Calu3 (cell line): Measurements from ENCODE around the gene ZNF77. TPM values are rescaled to one million over a fixed set of nuclear protein-coding genes. Genes with fewer than 3 reads are reported as not detected.

ENCODE experiments used
- BruUV-seq: library from RNA; stranded (reverse); fragments of 400-500 nt; replicated peaks from 2 replicates; lab custom pipeline; 2021; lab: Mats Ljungman, UMichigan
- CTCF ChIA-PET: fragments of 300-600 bp; sonication (Branson Sonifier 250); formaldehyde crosslinking; loops from one replicate; lab custom pipeline; 2022; ENCODE audit warnings: antibody characterized with exemption; lab: Charles Lee
- DNase-seq: peaks from one replicate; pipeline ENCODE4 v3.0.0; 2022
- H3K27ac Mint-ChIP-seq: one replicate; pipeline ENCODE4 v1.8.0; 2022; ENCODE audit warnings: mixed read lengths; ENCODE audit not compliant: unreplicated experiment
- H3K27me3 Mint-ChIP-seq: one replicate; pipeline ENCODE4 v1.8.0; 2022; ENCODE audit warnings: mixed read lengths; ENCODE audit not compliant: unreplicated experiment
- H3K36me3 Mint-ChIP-seq: one replicate; pipeline ENCODE4 v1.8.0; 2022; ENCODE audit warnings: mild to moderate bottlenecking, moderate library complexity, mixed read lengths; ENCODE audit not compliant: insufficient read depth, unreplicated experiment
- H3K4me1 Mint-ChIP-seq: one replicate; pipeline ENCODE4 v1.8.0; 2022; ENCODE audit warnings: mild to moderate bottlenecking, low read depth, mixed read lengths; ENCODE audit not compliant: unreplicated experiment
- H3K4me3 Mint-ChIP-seq: one replicate; pipeline ENCODE4 v1.8.0; 2022; ENCODE audit warnings: mild to moderate bottlenecking, low read depth, moderate library complexity, mixed read lengths; ENCODE audit not compliant: unreplicated experiment
- H3K9me3 Mint-ChIP-seq: one replicate; pipeline ENCODE4 v1.8.0; 2022; ENCODE audit warnings: low read depth, mixed read lengths; ENCODE audit not compliant: unreplicated experiment
- CTCF ChIP-seq: fragments of 200-600 bp; IDR thresholded peaks from one replicate; pipeline ENCODE4 v1.8.0; 2022; ENCODE audit warnings: antibody characterized with exemption; ENCODE audit not compliant: unreplicated experiment
- intact Hi-C: fragments of 100-400 bp; cut with micrococcal nuclease; formaldehyde crosslinking; loops from one replicate; pipeline ENCODE4 v1.10.0; 2022; ENCODE audit not compliant: unreplicated experiment
- total RNA-seq: library from RNA; stranded (reverse); gene quantifications from 2 replicates; pipeline ENCODE4 v1.2.3, GENCODE V29; 2022

ZNF77 gene
- total RNA-seq, 1 experiment from 2014 or later: 5.0 TPM

GRCh38 chr19:2926341-2927031 is 18.3 kb downstream of the ZNF77 start:
- Mint-ChIP-seq H3K27ac (no peak overlapping the region), H3K4me3 (no peak overlapping the region), H3K9me3 (no peaks in the 10 kb centered on the region), H3K4me1 (no peaks in the 10 kb centered on the region), H3K36me3 (peaks cover 5% of the 10 kb centered on the region), H3K27me3 (no peaks in the 10 kb centered on the region)
- DNase-seq: no peak
- intact Hi-C loops: no loop called here
- TF ChIP-seq CTCF: no peak
- CTCF ChIA-PET: no interaction called here
- BruUV-seq: no TSS peak

- H3K9me3 Mint-ChIP-seq: no peaks in the 10 kb centered on the region
- CTCF ChIA-PET: no interaction called here
- H3K4me1 Mint-ChIP-seq: no peaks in the 10 kb centered on the region
- no peak overlapping the region for H3K4me3 Mint-ChIP-seq
- H3K36me3 Mint-ChIP-seq: peaks cover 4% of the 10 kb centered on the region
- no peak for DNase-seq
- H3K27ac Mint-ChIP-seq: no peak overlapping the region
- no peaks in the 10 kb centered on the region for H3K27me3 Mint-ChIP-seq
- no peak for TF ChIP-seq CTCF
- no TSS peak for BruUV-seq
- intact Hi-C loops: no loop called here
These were observed 21.3 kb downstream of the ZNF77 start for GRCh38 chr19:2923510-2923909.

- Mint-ChIP-seq H3K4me3 (no peak overlapping the region), H3K4me1 (no peaks in the 10 kb centered on the region), H3K27me3 (no peaks in the 10 kb centered on the region), H3K36me3 (peaks cover 9% of the 10 kb centered on the region), H3K27ac (no peak overlapping the region), H3K9me3 (no peaks in the 10 kb centered on the region)
- no peak for DNase-seq
- CTCF ChIA-PET: no interaction called here
- intact Hi-C loops: no loop called here
- BruUV-seq: no TSS peak
- no peak for TF ChIP-seq CTCF
These were observed 21.8 kb downstream of the ZNF77 start for GRCh38 chr19:2922987-2923386.

GRCh38 chr19:2917275-2918184 is 27.2 kb downstream of the ZNF77 start:
- Mint-ChIP-seq H3K4me1 (no peaks in the 10 kb centered on the region), H3K27me3 (no peaks in the 10 kb centered on the region), H3K36me3 (peaks cover 29% of the 10 kb centered on the region), H3K27ac (no peak overlapping the region), H3K9me3 (peaks cover 5% of the 10 kb centered on the region), H3K4me3 (no peak overlapping the region)
- DNase-seq: no peak
- CTCF ChIA-PET: no interaction called here
- no TSS peak for BruUV-seq
- intact Hi-C loops: no loop called here
- no peak for TF ChIP-seq CTCF
